HFFc6 (cell line): ENCODE measurements around the gene RIC3. TPM values are rescaled to one million over a fixed set of nuclear protein-coding genes. Genes with fewer than 3 reads are reported as not detected.

Experiments
- DNase-seq: peaks from one replicate; pipeline ENCODE4 v3.0.0-alpha.2; 2018
- H3K27ac Mint-ChIP-seq: 2 replicates; pipeline ENCODE4 v1.8.0; 2020; ENCODE audit warnings: mild to moderate bottlenecking, mixed read lengths
- H3K27me3 Mint-ChIP-seq: 2 replicates; pipeline ENCODE4 v1.8.0; 2021; ENCODE audit warnings: mild to moderate bottlenecking, moderate library complexity, mixed read lengths; ENCODE audit not compliant: insufficient read depth
- H3K36me3 Mint-ChIP-seq: 2 replicates; pipeline ENCODE4 v1.8.0; 2021; ENCODE audit warnings: low read depth, mixed read lengths
- H3K4me1 Mint-ChIP-seq: 2 replicates; pipeline ENCODE4 v1.8.0; 2020; ENCODE audit warnings: low read depth, mixed read lengths
- H3K4me3 Mint-ChIP-seq: 2 replicates; pipeline ENCODE4 v1.8.0; 2020; ENCODE audit warnings: mild to moderate bottlenecking, moderate library complexity, mixed read lengths
- H3K9me3 Mint-ChIP-seq: 2 replicates; pipeline ENCODE4 v1.8.0; 2020; ENCODE audit warnings: mild to moderate bottlenecking, mixed read lengths
- total RNA-seq, 6 experiments: library from RNA; stranded (reverse); fragmentation: NEBNext Ultra II Directional; extraction: Animal tissue kit (Norgen Biotek cat#: 25700); gene quantifications; 2 replicates in 1 of 6; 3 replicates in 5 of 6; pipeline ENCODE4 v1.2.3, GENCODE V29; 2021
- TF ChIP-seq, protein P1 (sequence below): fragments of 200-600 bp; sonication (generic); IDR thresholded peaks from 2 replicates; pipeline ENCODE4 v1.5.0; 2021; ENCODE audit warnings: antibody characterized with exemption, mild to moderate bottlenecking

RIC3 gene
- total RNA-seq, 6 experiments from 2014 or later, result not detected

- no peaks in the 10 kb centered on the region for H3K4me1 Mint-ChIP-seq
- no peak overlapping the region for H3K27ac Mint-ChIP-seq
- TF ChIP-seq, protein P1, sequence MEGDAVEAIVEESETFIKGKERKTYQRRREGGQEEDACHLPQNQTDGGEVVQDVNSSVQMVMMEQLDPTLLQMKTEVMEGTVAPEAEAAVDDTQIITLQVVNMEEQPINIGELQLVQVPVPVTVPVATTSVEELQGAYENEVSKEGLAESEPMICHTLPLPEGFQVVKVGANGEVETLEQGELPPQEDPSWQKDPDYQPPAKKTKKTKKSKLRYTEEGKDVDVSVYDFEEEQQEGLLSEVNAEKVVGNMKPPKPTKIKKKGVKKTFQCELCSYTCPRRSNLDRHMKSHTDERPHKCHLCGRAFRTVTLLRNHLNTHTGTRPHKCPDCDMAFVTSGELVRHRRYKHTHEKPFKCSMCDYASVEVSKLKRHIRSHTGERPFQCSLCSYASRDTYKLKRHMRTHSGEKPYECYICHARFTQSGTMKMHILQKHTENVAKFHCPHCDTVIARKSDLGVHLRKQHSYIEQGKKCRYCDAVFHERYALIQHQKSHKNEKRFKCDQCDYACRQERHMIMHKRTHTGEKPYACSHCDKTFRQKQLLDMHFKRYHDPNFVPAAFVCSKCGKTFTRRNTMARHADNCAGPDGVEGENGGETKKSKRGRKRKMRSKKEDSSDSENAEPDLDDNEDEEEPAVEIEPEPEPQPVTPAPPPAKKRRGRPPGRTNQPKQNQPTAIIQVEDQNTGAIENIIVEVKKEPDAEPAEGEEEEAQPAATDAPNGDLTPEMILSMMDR, result no peak
- H3K9me3 Mint-ChIP-seq, result no peaks in the 10 kb centered on the region
- H3K27me3 Mint-ChIP-seq, result no peaks in the 10 kb centered on the region; the same call in none of the 2 replicates
- H3K36me3 Mint-ChIP-seq, result no peaks in the 10 kb centered on the region
- H3K4me3 Mint-ChIP-seq, result no peak overlapping the region
- DNase-seq, result no peak
Measured at GRCh38 chr11:8186429-8186828, 17.6 kb upstream of the RIC3 start.

DNA sequence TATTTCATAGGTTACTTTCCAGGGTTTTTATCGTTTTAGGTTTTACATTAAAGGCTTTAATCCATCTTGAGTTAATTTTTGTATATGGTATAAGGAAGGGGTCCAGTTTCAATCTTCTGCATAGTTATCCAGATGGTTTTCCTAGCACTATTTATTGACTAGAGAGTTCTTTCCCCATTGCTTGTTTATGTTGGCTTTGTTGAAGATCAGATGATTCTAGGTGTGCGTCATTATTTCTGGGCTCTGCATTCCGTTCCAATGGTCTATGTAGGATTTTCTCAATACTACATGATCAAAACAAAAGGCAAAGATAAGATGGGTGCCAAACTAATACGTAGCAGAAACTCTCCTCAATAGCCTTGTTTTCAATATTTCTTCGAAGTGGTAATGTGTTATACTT, 14.3 kb upstream of the RIC3 start:
- Mint-ChIP-seq H3K9me3 (no peaks in the 10 kb centered on the region), H3K27ac (no peak overlapping the region), H3K4me1 (no peaks in the 10 kb centered on the region), H3K27me3 (peaks cover 9% of the 10 kb centered on the region), H3K4me3 (no peak overlapping the region), H3K36me3 (no peaks in the 10 kb centered on the region)
- TF ChIP-seq, protein P1, result no peak
- DNase-seq, result no peak

DNA sequence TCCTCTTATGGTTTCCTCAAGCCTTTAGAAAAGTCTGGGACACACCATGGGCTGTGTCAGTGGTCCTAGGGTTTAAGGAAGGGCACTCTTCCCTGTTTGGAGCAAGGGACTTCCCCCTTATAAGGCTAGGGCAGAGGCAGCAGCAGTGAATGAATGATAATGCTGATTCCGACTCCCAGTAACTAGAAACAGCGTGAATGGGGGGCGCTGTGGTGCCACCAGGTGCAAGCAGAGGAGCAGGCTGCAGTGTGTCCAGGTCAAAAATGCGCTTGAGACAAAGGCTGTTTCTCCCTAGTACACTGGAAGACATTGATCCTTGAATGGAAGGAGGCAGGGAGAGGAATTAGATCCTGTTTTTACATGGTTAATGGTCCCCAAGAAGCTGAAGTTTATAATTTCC, 11.6 kb upstream of the RIC3 start:
- Mint-ChIP-seq H3K27ac (no peak overlapping the region), H3K36me3 (no peaks in the 10 kb centered on the region), H3K9me3 (no peaks in the 10 kb centered on the region), H3K4me1 (no peaks in the 10 kb centered on the region), H3K27me3 (peaks cover 14% of the 10 kb centered on the region), H3K4me3 (no peak overlapping the region)
- TF ChIP-seq, protein P1, result no peak
- no peak for DNase-seq

DNA sequence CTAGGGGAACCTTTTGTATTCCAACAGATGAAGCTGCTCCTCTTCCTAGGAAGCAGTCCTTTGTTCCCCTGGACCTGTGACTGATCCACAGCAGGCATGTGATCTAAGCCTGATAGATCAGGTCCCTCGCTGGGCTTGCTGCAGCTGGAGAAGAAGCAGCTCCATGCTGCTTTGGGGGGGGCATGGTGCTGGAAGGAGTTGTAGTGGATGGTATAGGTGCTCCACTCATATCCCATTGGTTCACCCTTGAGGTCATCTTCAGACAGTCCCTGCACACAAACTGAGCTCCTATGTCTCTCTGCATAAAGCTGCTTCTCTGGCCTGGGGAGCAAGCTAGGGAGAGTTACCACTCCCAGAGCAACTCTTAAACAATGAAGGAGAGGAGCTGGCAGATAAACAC, 9.5 kb upstream of the RIC3 start:
- Mint-ChIP-seq H3K27me3 (peaks cover 14% of the 10 kb centered on the region), H3K36me3 (no peaks in the 10 kb centered on the region), H3K4me3 (no peak overlapping the region), H3K4me1 (no peaks in the 10 kb centered on the region), H3K27ac (no peak overlapping the region), H3K9me3 (no peaks in the 10 kb centered on the region)
- DNase-seq, result no peak
- TF ChIP-seq, protein P1, result no peak

DNA sequence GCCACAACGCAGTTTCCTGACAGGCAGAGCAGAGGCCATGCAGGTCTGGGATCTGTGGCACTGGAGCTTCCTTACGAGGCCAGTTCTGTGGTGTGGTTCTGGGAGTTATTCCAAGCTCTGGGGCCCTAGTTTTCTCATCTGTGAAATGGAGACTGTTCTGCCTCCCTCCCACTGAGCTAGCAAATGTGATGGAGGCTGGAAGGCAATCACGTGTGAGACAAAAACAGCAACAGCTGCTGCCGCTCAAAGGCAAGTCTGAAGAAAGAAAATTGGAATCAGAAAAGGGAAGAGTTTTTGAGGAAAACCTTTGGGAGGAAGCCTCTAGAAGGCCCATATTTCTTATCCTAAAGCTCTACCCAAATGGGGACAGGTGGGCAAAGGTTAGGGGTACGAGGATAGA, 8.3 kb upstream of the RIC3 start:
- peaks cover 14% of the 10 kb centered on the region for H3K27me3 Mint-ChIP-seq
- H3K27ac Mint-ChIP-seq, result no peak overlapping the region
- H3K9me3 Mint-ChIP-seq, result no peaks in the 10 kb centered on the region
- no peaks in the 10 kb centered on the region for H3K36me3 Mint-ChIP-seq
- no peak for DNase-seq
- TF ChIP-seq, protein P1, result no peak
- no peak overlapping the region for H3K4me3 Mint-ChIP-seq
- no peaks in the 10 kb centered on the region for H3K4me1 Mint-ChIP-seq

DNA sequence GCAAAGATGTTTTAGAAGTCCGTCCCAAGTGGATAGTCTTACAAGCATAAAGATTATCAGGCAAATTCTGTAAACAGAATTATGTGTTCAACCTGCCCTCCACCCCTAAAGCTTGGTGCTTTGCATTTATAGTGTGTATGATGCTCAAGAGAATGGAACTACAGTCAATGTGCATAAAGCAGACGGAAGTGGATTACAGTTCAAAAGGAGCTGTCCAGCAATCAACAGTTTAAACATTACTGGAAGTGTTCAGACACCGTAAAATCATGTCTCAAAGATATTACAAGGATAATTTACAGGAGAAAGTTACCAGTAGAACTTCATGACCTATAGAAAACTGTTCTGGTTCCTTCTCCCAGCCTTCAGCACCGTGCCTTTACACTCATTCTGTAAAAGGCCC, 1.0 kb downstream of the RIC3 start:
- H3K4me3 Mint-ChIP-seq, result no peak overlapping the region
- no peak overlapping the region for H3K27ac Mint-ChIP-seq
- no peaks in the 10 kb centered on the region for H3K4me1 Mint-ChIP-seq
- H3K27me3 Mint-ChIP-seq, result peaks cover 8% of the 10 kb centered on the region
- no peak for DNase-seq
- no peaks in the 10 kb centered on the region for H3K36me3 Mint-ChIP-seq
- H3K9me3 Mint-ChIP-seq, result no peaks in the 10 kb centered on the region
- TF ChIP-seq, protein P1, result no peak
